ENCODE data around the gene AP1B1.

DNA sequence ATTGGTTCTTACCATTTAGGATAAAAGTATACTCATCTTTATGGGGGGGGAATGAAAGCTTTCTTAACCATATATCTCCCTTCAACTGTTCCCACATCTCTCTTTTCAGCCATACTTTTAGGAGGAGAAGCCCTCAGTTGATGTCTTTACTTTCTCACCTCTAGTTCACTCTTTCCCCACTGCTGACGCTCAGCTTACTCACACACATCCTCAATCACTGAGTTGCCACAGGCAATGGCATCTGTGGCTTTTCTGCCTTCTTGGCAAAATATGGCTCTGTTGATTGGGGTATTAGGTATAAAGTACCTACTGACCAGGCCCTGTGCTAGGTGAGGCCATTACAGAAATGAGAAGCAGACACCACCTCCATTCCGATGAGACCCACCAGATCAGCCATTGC, 12.2 kb upstream of the AP1B1 start:
- TF ChIP-seq, protein P1, sequence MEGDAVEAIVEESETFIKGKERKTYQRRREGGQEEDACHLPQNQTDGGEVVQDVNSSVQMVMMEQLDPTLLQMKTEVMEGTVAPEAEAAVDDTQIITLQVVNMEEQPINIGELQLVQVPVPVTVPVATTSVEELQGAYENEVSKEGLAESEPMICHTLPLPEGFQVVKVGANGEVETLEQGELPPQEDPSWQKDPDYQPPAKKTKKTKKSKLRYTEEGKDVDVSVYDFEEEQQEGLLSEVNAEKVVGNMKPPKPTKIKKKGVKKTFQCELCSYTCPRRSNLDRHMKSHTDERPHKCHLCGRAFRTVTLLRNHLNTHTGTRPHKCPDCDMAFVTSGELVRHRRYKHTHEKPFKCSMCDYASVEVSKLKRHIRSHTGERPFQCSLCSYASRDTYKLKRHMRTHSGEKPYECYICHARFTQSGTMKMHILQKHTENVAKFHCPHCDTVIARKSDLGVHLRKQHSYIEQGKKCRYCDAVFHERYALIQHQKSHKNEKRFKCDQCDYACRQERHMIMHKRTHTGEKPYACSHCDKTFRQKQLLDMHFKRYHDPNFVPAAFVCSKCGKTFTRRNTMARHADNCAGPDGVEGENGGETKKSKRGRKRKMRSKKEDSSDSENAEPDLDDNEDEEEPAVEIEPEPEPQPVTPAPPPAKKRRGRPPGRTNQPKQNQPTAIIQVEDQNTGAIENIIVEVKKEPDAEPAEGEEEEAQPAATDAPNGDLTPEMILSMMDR (conservative IDR thresholded peaks at IDR 0.05; ENCODE audit: low read depth, low read length): no peak
- no peak for TF ChIP-seq POLR2A (IDR thresholded peaks at IDR 0.05; ENCODE audit: low read depth, low read length)
- no peak for TF ChIP-seq MAZ (IDR thresholded peaks at IDR 0.05; ENCODE audit: borderline replicate concordance, low read depth, low read length)
- TF ChIP-seq, protein P2, sequence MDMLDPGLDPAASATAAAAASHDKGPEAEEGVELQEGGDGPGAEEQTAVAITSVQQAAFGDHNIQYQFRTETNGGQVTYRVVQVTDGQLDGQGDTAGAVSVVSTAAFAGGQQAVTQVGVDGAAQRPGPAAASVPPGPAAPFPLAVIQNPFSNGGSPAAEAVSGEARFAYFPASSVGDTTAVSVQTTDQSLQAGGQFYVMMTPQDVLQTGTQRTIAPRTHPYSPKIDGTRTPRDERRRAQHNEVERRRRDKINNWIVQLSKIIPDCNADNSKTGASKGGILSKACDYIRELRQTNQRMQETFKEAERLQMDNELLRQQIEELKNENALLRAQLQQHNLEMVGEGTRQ (IDR thresholded peaks at IDR 0.05; ENCODE audit: low read depth, low read length): no peak
- no peak for TF ChIP-seq RAD21 (IDR thresholded peaks at IDR 0.05; ENCODE audit: low read length)

Data from IMR-90 (cell line).